ENCODE data around the gene XRCC1.

DNA sequence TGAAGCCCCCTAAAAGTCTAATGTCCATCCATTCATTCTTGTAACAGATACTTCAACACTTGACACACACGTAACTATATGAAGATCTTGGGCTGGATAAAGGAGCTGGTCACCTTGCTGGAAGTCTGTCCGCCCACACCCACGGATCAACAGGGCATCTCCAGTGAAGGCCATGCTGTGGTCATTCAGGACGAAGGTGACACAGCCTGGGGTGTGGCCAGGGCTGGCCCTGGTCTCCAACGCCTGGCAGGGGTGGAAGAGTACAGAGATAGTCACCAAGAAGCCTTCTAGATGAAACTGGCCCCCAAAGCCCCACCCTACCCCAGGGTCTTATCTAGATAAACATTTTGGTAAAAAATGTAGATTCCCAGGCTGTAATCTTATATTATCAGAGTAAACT is 64.0 kb downstream of the XRCC1 start:
- TF ChIP-seq CTCF (conservative IDR thresholded peaks at IDR 0.05 in 1 of 2, IDR thresholded peaks at IDR 0.05 in 1 of 2; ENCODE audit: extremely low read depth in 1 of 2, insufficient read depth in 1 of 2, low read depth in 1 of 2, low read length in 2 of 2) = no peak
- TF ChIP-seq EZH2 (IDR thresholded peaks at IDR 0.05; ENCODE audit: borderline replicate concordance, low read length) = no peak
